Measurements from ENCODE around the gene SLC25A13.

Gene SLC25A13

DNA sequence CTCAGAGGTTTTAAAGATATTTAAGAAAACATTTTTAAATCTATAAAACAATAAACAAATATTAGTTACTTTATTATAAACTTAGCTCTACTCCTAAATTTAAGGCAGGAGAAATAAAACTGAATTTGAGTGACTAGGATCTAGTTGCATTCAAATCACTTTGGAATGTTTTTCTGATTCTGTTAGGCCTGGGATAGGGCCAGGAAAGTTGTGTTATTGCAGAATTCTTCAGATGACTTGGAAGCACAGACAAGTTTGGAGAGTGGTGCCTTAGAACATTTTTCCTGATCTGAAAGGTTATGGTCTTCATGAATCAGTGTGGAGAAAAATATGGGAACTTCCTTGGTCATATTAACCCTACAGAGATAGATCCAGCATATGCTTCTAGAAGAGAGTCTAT lies 15.6 kb upstream of the SLC25A13 start:
- DNase-seq (ENCODE audit: low read depth), result peak; percentile 4
- TF ChIP-seq, protein P1, sequence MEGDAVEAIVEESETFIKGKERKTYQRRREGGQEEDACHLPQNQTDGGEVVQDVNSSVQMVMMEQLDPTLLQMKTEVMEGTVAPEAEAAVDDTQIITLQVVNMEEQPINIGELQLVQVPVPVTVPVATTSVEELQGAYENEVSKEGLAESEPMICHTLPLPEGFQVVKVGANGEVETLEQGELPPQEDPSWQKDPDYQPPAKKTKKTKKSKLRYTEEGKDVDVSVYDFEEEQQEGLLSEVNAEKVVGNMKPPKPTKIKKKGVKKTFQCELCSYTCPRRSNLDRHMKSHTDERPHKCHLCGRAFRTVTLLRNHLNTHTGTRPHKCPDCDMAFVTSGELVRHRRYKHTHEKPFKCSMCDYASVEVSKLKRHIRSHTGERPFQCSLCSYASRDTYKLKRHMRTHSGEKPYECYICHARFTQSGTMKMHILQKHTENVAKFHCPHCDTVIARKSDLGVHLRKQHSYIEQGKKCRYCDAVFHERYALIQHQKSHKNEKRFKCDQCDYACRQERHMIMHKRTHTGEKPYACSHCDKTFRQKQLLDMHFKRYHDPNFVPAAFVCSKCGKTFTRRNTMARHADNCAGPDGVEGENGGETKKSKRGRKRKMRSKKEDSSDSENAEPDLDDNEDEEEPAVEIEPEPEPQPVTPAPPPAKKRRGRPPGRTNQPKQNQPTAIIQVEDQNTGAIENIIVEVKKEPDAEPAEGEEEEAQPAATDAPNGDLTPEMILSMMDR (IDR thresholded peaks at IDR 0.05; ENCODE audit: control insufficient read depth, insufficient read depth, low read depth, low read length, missing control alignments), result no peak
- H3K4me3 ChIP-seq (ENCODE audit: control insufficient read depth, low read depth, low read length), result no peak overlapping the region

DNA sequence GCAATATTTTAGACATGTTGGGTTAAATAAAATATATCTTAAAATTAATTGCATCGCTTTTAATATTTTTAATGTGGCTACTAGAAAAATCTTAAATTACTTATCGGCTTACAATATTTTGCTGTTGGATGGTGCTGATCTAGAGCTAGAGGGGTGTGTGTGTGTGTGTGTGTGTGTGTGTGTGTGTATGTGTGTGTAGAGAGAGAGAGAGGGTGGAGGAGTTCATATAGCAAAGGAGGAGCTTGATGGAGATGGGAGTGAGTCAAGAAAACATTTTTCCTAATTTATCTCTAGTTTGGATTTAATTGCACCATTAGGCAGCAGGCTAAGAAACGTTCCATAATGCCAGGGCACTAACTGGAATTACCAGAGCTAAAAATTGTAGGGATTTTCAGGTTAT lies 10.4 kb upstream of the SLC25A13 start:
- DNase-seq (ENCODE audit: low read depth), result no peak
- TF ChIP-seq, protein P1 (IDR thresholded peaks at IDR 0.05; ENCODE audit: control insufficient read depth, insufficient read depth, low read depth, low read length, missing control alignments), result no peak
- H3K4me3 ChIP-seq (ENCODE audit: control insufficient read depth, low read depth, low read length), result no peak overlapping the region

- no peak overlapping the region for H3K4me3 ChIP-seq (ENCODE audit: control insufficient read depth, low read depth, low read length)
- no peak for DNase-seq (ENCODE audit: low read depth)
- TF ChIP-seq, protein P1 (IDR thresholded peaks at IDR 0.05; ENCODE audit: control insufficient read depth, insufficient read depth, low read depth, low read length, missing control alignments), result no peak
Measured at GRCh38 chr7:96331775-96332174, 9.9 kb upstream of the SLC25A13 start.

- DNase-seq (ENCODE audit: low read depth), result no peak
- H3K4me3 ChIP-seq (ENCODE audit: control insufficient read depth, low read depth, low read length), result no peak overlapping the region
- TF ChIP-seq, protein P1 (IDR thresholded peaks at IDR 0.05; ENCODE audit: control insufficient read depth, insufficient read depth, low read depth, low read length, missing control alignments), result no peak
Measured at GRCh38 chr7:96331233-96331632, 9.3 kb upstream of the SLC25A13 start.

- TF ChIP-seq, protein P1 (IDR thresholded peaks at IDR 0.05; ENCODE audit: control insufficient read depth, insufficient read depth, low read depth, low read length, missing control alignments), result no peak
- DNase-seq (ENCODE audit: low read depth), result no peak
- H3K4me3 ChIP-seq (ENCODE audit: control insufficient read depth, low read depth, low read length), result no peak overlapping the region
Measured at GRCh38 chr7:96330193-96330592, 8.3 kb upstream of the SLC25A13 start.

DNA sequence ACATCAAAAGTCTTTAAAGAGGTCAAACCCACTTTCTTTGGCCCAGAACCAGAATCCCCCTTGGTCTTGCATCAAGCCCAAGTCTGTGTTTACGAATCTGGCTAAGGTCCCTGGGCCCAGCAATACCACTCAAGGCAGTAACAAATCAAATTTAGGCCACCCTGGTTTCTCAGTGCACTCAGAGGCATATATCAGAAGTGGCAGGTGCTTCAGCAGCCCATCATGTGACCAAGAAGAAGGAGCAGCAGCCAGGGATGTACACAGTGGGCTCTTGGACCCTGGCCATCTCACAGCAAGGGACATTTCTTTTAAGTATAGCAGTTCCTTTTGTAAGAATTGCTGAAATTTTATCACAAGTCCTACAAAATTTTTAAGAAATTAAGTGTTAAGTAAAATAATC lies 7.3 kb upstream of the SLC25A13 start:
- TF ChIP-seq, protein P1 (IDR thresholded peaks at IDR 0.05; ENCODE audit: control insufficient read depth, insufficient read depth, low read depth, low read length, missing control alignments), result no peak
- DNase-seq (ENCODE audit: low read depth), result no peak

DNA sequence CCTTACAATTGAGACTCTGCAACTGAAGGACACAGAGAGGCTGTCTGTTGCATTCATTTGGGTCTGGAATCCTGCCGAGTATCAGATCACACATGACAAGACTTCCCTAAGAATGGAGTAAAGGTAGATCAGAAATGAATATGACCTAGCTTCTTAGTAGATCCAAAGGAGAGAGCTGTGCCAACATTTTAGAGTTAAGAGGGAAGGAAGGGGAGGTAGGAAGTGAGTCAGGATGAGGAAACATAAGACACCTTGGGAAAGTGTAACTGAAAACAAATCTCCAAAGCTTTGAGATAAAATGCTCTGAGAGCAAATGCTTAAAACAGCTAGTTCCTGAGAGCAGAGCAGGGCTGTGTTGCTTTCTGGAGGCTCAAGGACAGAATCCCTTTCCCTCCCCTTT lies 6.1 kb upstream of the SLC25A13 start:
- TF ChIP-seq, protein P1 (IDR thresholded peaks at IDR 0.05; ENCODE audit: control insufficient read depth, insufficient read depth, low read depth, low read length, missing control alignments), result no peak
- DNase-seq (ENCODE audit: low read depth), result no peak
- H3K4me3 ChIP-seq (ENCODE audit: control insufficient read depth, low read depth, low read length), result no peak overlapping the region

More for the DNA sequence above, 7.3 kb upstream of the SLC25A13 start:
- H3K4me3 ChIP-seq (ENCODE audit: control insufficient read depth, low read depth, low read length), result no peak overlapping the region
